Body of pancreas (tissue), 4 donors: ENCODE results near the gene C14orf132.
"Not testable (repeated sequence)": the region's sequence is repeated elsewhere in the genome, so short reads cannot be mapped to it uniquely, and the experiment has no call there.

Experiments
- CTCF ChIP-seq, 7 experiments: fragments of 450-650 bp in 4 of 7; fragments of 200-600 bp in 3 of 7; sonication (generic) in 3 of 7; IDR thresholded peaks; one replicate each; pipeline ENCODE4 v1.5.1; 2016 to 2019; ENCODE audit warnings: antibody characterized with exemption in 7 of 7
- POLR2A ChIP-seq, 3 donors: fragments of 450-650 bp; IDR thresholded peaks; one replicate each; pipeline ENCODE4 v1.6.1; 2016; ENCODE audit warnings: antibody characterized with exemption in 3 of 3, mild to moderate bottlenecking in 2 of 3

- not testable (repeated sequence) for TF ChIP-seq POLR2A, CTCF (IDR thresholded peaks at IDR 0.05)
Measured at GRCh38 chr14:96012757-96013156, 26.4 kb upstream of the C14orf132 start.
